Measurements from ENCODE around the gene NREP. TPM values are rescaled to one million over a fixed set of nuclear protein-coding genes. Genes with fewer than 3 reads are reported as not detected.

Gene NREP
- total and polyA plus RNA-seq, 2 donors (not counting 1 experiment from before 2014, with no cell fraction given), result 56.8 to 364 TPM

DNA sequence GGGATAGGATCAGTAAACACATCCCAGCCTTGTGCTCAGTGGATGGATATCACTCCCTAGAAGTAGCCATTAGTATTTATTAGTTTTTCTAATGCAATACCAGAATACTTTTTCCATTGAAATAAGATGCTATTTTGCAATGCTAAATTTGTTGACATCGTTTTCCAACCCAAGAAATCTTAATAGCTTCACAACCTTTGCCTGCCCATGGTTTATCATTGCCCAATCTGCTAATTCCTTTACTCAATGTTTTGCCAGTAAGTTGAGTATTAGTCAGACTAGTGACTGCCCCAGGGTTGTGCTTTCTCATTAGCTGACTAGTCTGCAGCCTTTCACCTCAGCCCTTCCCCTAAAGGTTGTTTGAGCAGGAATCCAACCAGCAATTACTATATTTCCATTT is 62.9 kb downstream of the NREP start:
- no peaks in the 10 kb centered on the region for H3K27me3 ChIP-seq (ENCODE audit: control insufficient read depth, insufficient read depth, low read length)
- H2AFZ ChIP-seq (ENCODE audit: low read length), result no peak overlapping the region
- no peaks in the 10 kb centered on the region for H3K4me1 ChIP-seq (ENCODE audit: control insufficient read depth, extremely low read depth, insufficient read depth, low read length)
- no peak for TF ChIP-seq EZH2 (IDR thresholded peaks at IDR 0.05; ENCODE audit: low read length, missing control alignments)
- TF ChIP-seq, protein P1, sequence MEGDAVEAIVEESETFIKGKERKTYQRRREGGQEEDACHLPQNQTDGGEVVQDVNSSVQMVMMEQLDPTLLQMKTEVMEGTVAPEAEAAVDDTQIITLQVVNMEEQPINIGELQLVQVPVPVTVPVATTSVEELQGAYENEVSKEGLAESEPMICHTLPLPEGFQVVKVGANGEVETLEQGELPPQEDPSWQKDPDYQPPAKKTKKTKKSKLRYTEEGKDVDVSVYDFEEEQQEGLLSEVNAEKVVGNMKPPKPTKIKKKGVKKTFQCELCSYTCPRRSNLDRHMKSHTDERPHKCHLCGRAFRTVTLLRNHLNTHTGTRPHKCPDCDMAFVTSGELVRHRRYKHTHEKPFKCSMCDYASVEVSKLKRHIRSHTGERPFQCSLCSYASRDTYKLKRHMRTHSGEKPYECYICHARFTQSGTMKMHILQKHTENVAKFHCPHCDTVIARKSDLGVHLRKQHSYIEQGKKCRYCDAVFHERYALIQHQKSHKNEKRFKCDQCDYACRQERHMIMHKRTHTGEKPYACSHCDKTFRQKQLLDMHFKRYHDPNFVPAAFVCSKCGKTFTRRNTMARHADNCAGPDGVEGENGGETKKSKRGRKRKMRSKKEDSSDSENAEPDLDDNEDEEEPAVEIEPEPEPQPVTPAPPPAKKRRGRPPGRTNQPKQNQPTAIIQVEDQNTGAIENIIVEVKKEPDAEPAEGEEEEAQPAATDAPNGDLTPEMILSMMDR (conservative IDR thresholded peaks at IDR 0.05 in 1 of 2, IDR thresholded peaks at IDR 0.05 in 1 of 2; ENCODE audit: low read depth in 1 of 2, low read length in 2 of 2), result no peak
- no peaks in the 10 kb centered on the region for H4K20me1 ChIP-seq (ENCODE audit: control insufficient read depth, extremely low read depth, insufficient read depth, low read length)
- H3K79me2 ChIP-seq (ENCODE audit: control insufficient read depth, insufficient read depth, low read length), result no peaks in the 10 kb centered on the region
- no peak overlapping the region for H3K4me3 ChIP-seq (replicated peaks in 1 of 4; ENCODE audit: control extremely low read depth in 1 of 4, insufficient read depth in 1 of 4, low read depth in 3 of 4, low read length in 4 of 4)
- no peak overlapping the region for H3K27ac ChIP-seq (ENCODE audit: insufficient read depth, low read length)
- no peak overlapping the region for H3K4me2 ChIP-seq (ENCODE audit: extremely low read depth, insufficient read depth, low read length)
- H3K9ac ChIP-seq (ENCODE audit: insufficient read depth, low read length), result no peak overlapping the region
- no peaks in the 10 kb centered on the region for H3K36me3 ChIP-seq (ENCODE audit: control insufficient read depth, insufficient read depth, low read length)
- H3K9me3 ChIP-seq (ENCODE audit: control insufficient read depth, insufficient read depth, low read depth, low read length), result no peaks in the 10 kb centered on the region
- peak; percentile 43 to 93 for DNase-seq (ENCODE audit: low read depth in 2 of 2)

DNA sequence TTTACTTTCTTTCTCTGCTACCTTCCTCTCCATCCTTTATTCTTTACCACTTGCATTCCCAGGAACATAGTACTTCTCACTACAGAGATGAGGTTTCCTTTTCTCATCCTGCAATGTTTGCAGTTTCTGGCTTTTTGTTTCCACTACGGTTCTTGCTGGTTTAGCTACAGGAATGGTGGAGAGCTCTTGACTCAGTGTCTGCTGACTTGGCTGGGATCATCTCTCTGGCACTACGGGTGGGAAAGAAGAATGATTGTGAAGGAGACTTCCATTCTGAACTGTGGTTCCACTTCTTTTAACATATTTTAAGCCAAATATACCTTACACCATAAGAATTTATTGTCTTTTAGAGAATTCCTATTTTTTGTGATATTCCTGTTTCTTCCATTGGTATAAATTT is 65.1 kb downstream of the NREP start:
- no peak for DNase-seq (ENCODE audit: low read depth in 2 of 2)
- Histone ChIP-seq H4K20me1 (ENCODE audit: control insufficient read depth, extremely low read depth, insufficient read depth, low read length) (no peaks in the 10 kb centered on the region), H3K79me2 (ENCODE audit: control insufficient read depth, insufficient read depth, low read length) (no peaks in the 10 kb centered on the region), H3K27ac (ENCODE audit: insufficient read depth, low read length) (no peak overlapping the region), H3K36me3 (ENCODE audit: control insufficient read depth, insufficient read depth, low read length) (no peaks in the 10 kb centered on the region), H3K4me2 (ENCODE audit: extremely low read depth, insufficient read depth, low read length) (no peak overlapping the region), H3K9ac (ENCODE audit: insufficient read depth, low read length) (no peak overlapping the region), H2AFZ (ENCODE audit: low read length) (no peak overlapping the region), H3K27me3 (ENCODE audit: control insufficient read depth, insufficient read depth, low read length) (no peaks in the 10 kb centered on the region), H3K9me3 (ENCODE audit: control insufficient read depth, insufficient read depth, low read depth, low read length) (no peaks in the 10 kb centered on the region), H3K4me1 (ENCODE audit: control insufficient read depth, extremely low read depth, insufficient read depth, low read length) (no peaks in the 10 kb centered on the region), H3K4me3 (replicated peaks in 1 of 4; ENCODE audit: control extremely low read depth in 1 of 4, insufficient read depth in 1 of 4, low read depth in 3 of 4, low read length in 4 of 4) (no peak overlapping the region)
- TF ChIP-seq EZH2 (IDR thresholded peaks at IDR 0.05; ENCODE audit: low read length, missing control alignments), result no peak
- TF ChIP-seq, protein P1 (conservative IDR thresholded peaks at IDR 0.05 in 1 of 2, IDR thresholded peaks at IDR 0.05 in 1 of 2; ENCODE audit: low read depth in 1 of 2, low read length in 2 of 2), result no peak

DNA sequence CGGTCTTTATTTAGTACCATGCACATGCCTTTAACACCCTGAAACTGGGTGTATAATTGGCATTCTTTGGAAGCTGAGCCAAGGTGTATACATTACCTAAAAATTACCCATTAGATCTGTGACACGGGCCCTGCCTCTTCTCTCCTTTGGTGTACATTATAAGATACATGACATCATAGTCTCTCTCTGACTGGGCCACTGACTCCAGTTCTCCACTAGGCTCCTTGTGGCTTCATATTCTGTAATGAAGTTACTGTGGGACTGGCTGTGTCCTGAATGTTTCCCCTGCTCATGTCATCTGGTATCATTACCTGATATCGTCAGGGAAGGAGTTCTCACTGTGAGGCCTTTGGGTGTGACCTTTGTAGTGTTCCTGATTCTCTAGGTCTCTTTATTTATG is 65.5 kb downstream of the NREP start:
- H4K20me1 ChIP-seq (ENCODE audit: control insufficient read depth, extremely low read depth, insufficient read depth, low read length), result no peaks in the 10 kb centered on the region
- DNase-seq (ENCODE audit: low read depth in 2 of 2), result no peak
- H3K4me1 ChIP-seq (ENCODE audit: control insufficient read depth, extremely low read depth, insufficient read depth, low read length), result no peaks in the 10 kb centered on the region
- H3K36me3 ChIP-seq (ENCODE audit: control insufficient read depth, insufficient read depth, low read length), result no peaks in the 10 kb centered on the region
- no peak overlapping the region for H2AFZ ChIP-seq (ENCODE audit: low read length)
- H3K27ac ChIP-seq (ENCODE audit: insufficient read depth, low read length), result no peak overlapping the region
- no peaks in the 10 kb centered on the region for H3K79me2 ChIP-seq (ENCODE audit: control insufficient read depth, insufficient read depth, low read length)
- no peak overlapping the region for H3K9ac ChIP-seq (ENCODE audit: insufficient read depth, low read length)
- no peaks in the 10 kb centered on the region for H3K9me3 ChIP-seq (ENCODE audit: control insufficient read depth, insufficient read depth, low read depth, low read length)
- H3K27me3 ChIP-seq (ENCODE audit: control insufficient read depth, insufficient read depth, low read length), result no peaks in the 10 kb centered on the region
- H3K4me3 ChIP-seq (replicated peaks in 1 of 4; ENCODE audit: control extremely low read depth in 1 of 4, insufficient read depth in 1 of 4, low read depth in 3 of 4, low read length in 4 of 4), result no peak overlapping the region
- H3K4me2 ChIP-seq (ENCODE audit: extremely low read depth, insufficient read depth, low read length), result no peak overlapping the region
- TF ChIP-seq EZH2 (IDR thresholded peaks at IDR 0.05; ENCODE audit: low read length, missing control alignments), result no peak
- TF ChIP-seq, protein P1 (conservative IDR thresholded peaks at IDR 0.05 in 1 of 2, IDR thresholded peaks at IDR 0.05 in 1 of 2; ENCODE audit: low read depth in 1 of 2, low read length in 2 of 2), result no peak
